Tibial nerve (tissue), 4 donors: Measurements from ENCODE around the gene ELK3. TPM values are rescaled to one million over a fixed set of nuclear protein-coding genes. Genes with fewer than 3 reads are reported as not detected.

Source experiments
- DNase-seq, 2 donors: peaks; one replicate each; pipeline ENCODE4 v3.0.0-alpha.2; 2019; ENCODE audit warnings: low spot score in 2 of 2
- H3K27ac ChIP-seq, 4 donors: fragments of 200-600 bp; sonication (generic) in 3 of 4; one replicate each; pipeline ENCODE4 v1.5.1; 2017 to 2019; ENCODE audit warnings: mild to moderate bottlenecking in 1 of 4
- H3K27me3 ChIP-seq, 2 donors: fragments of 200-600 bp; sonication (generic) in 1 of 2; one replicate each; pipeline versions ENCODE4 v1.5.1 to v1.6.0; 2017 to 2019
- H3K36me3 ChIP-seq, 3 donors: fragments of 200-600 bp; sonication (generic); one replicate each; pipeline ENCODE4 v1.5.1; 2018 to 2019
- H3K4me1 ChIP-seq, 4 donors: fragments of 200-600 bp; sonication (generic) in 3 of 4; one replicate each; pipeline ENCODE4 v1.5.1; 2017 to 2019
- H3K4me3 ChIP-seq, 4 donors: fragments of 200-600 bp; sonication (generic) in 3 of 4; one replicate each; pipeline ENCODE4 v1.5.1; 2017 to 2019; ENCODE audit warnings: mild to moderate bottlenecking in 1 of 4, moderate library complexity in 1 of 4
- H3K9me3 ChIP-seq, 4 donors: fragments of 200-600 bp; sonication (generic) in 3 of 4; one replicate each; pipeline ENCODE4 v1.5.1; 2017 to 2019
- EP300 ChIP-seq, 2 donors: sonication (generic); formaldehyde crosslinking; IDR thresholded peaks; one replicate each; pipeline ENCODE4 v1.6.1; 2017; ENCODE audit warnings: antibody characterized with exemption in 2 of 2, mild to moderate bottlenecking in 1 of 2
- POLR2A ChIP-seq, 2 donors: fragments of 450-650 bp; IDR thresholded peaks; one replicate each; pipeline ENCODE4 v1.6.1; 2017; ENCODE audit warnings: antibody characterized with exemption in 2 of 2, mild to moderate bottlenecking in 2 of 2, moderate library complexity in 2 of 2
- WGBS, 2 donors: methylation state at CpG; one replicate each; pipeline ENCODE4 v1.1.5; 2018; 5-methylcytosine and 5-hydroxymethylcytosine counted together
- total RNA-seq, 4 donors: library from RNA; depleted of rRNA; stranded (reverse); fragments of >200 nt; gene quantifications; one replicate each; pipeline ENCODE4 v1.1.0, GENCODE V29; 2016
- TF ChIP-seq, protein P1 (sequence below), 5 experiments: fragments of 200-600 bp in 3 of 5; fragments of 450-650 bp in 2 of 5; sonication (generic) in 3 of 5; IDR thresholded peaks; one replicate each; pipeline ENCODE4 v1.5.1; 2016 to 2019; ENCODE audit warnings: antibody characterized with exemption in 5 of 5, mild to moderate bottlenecking in 3 of 5, moderate library complexity in 2 of 5

ELK3 gene
- total RNA-seq, 4 donors from 2014 or later, result 9.4 to 28.6 (median 17.7) TPM

DNA sequence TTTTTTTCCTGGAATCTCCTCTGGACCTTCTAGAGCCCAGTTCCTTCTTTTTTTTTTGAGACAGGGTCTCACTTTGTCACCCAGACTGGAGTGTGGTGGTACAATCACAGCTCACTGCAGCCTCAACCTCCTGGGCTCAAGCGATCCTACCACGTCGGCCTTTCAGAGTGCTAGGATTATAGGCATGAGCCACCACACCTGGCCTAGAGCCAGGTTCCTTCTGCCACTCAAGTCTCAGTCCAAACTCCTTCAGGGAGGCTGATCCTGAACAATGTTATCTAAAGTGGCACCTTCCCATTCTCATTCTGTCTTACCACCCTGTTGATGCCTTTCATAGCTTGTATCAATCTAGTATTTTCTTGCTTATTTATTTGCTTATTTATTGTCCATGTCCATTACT lies 22.3 kb upstream of the ELK3 start:
- no peak for DNase-seq
- Histone ChIP-seq H3K9me3 (peaks cover 0 to 16% (median 0%) of the 10 kb centered on the region in 4 donors), H3K27ac (no peak overlapping the region), H3K4me3 (no peak overlapping the region), H3K4me1 (no peaks in the 10 kb centered on the region), H3K27me3 (no peaks in the 10 kb centered on the region), H3K36me3 (no peaks in the 10 kb centered on the region)
- WGBS, 2 donors, result 85 to 87% methylated on average over 3 of the region's 3 CpGs
- TF ChIP-seq EP300 (IDR thresholded peaks at IDR 0.05) (no peak), POLR2A (IDR thresholded peaks at IDR 0.05) (no peak)
- TF ChIP-seq, protein P1, sequence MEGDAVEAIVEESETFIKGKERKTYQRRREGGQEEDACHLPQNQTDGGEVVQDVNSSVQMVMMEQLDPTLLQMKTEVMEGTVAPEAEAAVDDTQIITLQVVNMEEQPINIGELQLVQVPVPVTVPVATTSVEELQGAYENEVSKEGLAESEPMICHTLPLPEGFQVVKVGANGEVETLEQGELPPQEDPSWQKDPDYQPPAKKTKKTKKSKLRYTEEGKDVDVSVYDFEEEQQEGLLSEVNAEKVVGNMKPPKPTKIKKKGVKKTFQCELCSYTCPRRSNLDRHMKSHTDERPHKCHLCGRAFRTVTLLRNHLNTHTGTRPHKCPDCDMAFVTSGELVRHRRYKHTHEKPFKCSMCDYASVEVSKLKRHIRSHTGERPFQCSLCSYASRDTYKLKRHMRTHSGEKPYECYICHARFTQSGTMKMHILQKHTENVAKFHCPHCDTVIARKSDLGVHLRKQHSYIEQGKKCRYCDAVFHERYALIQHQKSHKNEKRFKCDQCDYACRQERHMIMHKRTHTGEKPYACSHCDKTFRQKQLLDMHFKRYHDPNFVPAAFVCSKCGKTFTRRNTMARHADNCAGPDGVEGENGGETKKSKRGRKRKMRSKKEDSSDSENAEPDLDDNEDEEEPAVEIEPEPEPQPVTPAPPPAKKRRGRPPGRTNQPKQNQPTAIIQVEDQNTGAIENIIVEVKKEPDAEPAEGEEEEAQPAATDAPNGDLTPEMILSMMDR (IDR thresholded peaks at IDR 0.05), result no peak

DNA sequence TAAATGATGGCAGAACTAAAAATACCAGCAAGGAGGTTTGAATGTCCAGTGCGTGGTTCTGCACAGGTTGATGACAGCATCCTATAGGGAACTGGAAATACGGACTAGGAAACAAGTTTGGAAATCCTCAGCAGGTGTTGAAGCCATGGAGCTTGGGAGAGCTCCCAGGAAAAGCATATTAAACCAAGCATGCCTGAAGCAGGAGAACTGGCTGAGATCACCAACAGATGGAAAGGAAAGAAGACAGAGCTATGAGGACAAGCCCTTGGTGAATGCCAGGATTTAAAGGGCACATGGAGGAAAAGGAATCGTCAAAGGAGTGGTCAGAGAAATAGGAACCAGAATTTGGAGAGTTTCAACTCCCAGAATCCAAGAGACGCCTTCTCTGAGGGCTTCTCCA lies 21.2 kb upstream of the ELK3 start:
- Histone ChIP-seq H3K4me1 (no peaks in the 10 kb centered on the region), H3K27me3 (no peaks in the 10 kb centered on the region), H3K4me3 (no peak overlapping the region), H3K27ac (no peak overlapping the region), H3K9me3 (peaks cover 0 to 18% (median 0%) of the 10 kb centered on the region in 4 donors), H3K36me3 (no peaks in the 10 kb centered on the region)
- TF ChIP-seq POLR2A (IDR thresholded peaks at IDR 0.05) (no peak), EP300 (IDR thresholded peaks at IDR 0.05) (no peak)
- TF ChIP-seq, protein P1 (IDR thresholded peaks at IDR 0.05), result no peak
- WGBS, 2 donors, result 90 to 91% methylated on average over 4 of the region's 4 CpGs
- DNase-seq, result no peak

DNA sequence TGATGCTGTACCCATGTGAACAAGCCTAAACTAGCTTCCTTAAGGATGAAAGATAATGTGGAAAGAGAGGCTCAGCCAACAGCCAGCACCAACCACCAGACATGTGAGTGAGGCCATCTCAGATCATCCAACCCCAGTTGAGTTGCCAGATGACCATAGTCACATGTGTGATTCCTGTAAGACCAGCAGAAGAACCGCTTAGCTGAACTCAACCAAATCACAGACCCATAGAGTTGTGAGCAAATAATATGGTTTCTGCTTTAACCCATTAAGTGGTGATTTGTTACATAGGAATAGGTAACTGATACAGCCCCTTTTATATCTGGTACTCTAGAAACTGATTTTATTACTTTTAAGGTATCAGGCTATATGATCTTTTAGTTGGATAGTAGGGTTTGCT lies 17.6 kb upstream of the ELK3 start:
- H3K9me3 ChIP-seq, result peaks cover 0 to 18% (median 0%) of the 10 kb centered on the region in 4 donors
- no peaks in the 10 kb centered on the region for H3K27me3 ChIP-seq
- H3K27ac ChIP-seq, result no peak overlapping the region
- H3K4me1 ChIP-seq, result no peaks in the 10 kb centered on the region
- DNase-seq, result no peak
- TF ChIP-seq, protein P1 (IDR thresholded peaks at IDR 0.05), result no peak
- TF ChIP-seq EP300 (IDR thresholded peaks at IDR 0.05) (no peak), POLR2A (IDR thresholded peaks at IDR 0.05) (no peak)
- no peak overlapping the region for H3K4me3 ChIP-seq
- H3K36me3 ChIP-seq, result no peaks in the 10 kb centered on the region
- WGBS, 2 donors, result 92 to 100% methylated on average over 1 of the region's 1 CpG

DNA sequence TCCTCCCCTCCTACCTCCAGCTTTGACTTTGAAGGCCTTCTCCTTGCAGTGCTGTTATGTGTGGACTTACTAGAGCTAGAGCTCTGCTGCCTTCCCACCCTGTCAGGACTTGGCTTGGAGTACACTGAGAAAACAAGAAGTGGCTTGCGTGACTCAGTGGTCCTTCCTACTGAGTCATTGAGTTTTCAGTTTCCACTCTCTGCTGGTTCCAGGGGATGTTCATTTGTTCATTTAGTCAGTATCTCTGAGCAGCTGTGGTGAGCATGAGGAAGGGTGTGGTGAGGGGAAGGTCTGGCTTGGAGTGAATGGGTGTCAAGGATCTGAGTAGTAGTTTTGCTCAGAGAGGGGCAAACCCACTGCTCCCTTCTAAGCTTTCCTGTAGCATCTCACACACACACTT lies 17.2 kb upstream of the ELK3 start:
- Histone ChIP-seq H3K27ac (no peak overlapping the region), H3K4me1 (no peaks in the 10 kb centered on the region), H3K36me3 (no peaks in the 10 kb centered on the region), H3K9me3 (peaks cover 0 to 18% (median 0%) of the 10 kb centered on the region in 4 donors), H3K4me3 (no peak overlapping the region), H3K27me3 (no peaks in the 10 kb centered on the region)
- 82 to 100% methylated on average over 1 of the region's 1 CpG for WGBS, 2 donors
- DNase-seq, result no peak
- TF ChIP-seq, protein P1 (IDR thresholded peaks at IDR 0.05), result no peak
- TF ChIP-seq POLR2A (IDR thresholded peaks at IDR 0.05), result no peak
- TF ChIP-seq EP300 (IDR thresholded peaks at IDR 0.05), result no peak

DNA sequence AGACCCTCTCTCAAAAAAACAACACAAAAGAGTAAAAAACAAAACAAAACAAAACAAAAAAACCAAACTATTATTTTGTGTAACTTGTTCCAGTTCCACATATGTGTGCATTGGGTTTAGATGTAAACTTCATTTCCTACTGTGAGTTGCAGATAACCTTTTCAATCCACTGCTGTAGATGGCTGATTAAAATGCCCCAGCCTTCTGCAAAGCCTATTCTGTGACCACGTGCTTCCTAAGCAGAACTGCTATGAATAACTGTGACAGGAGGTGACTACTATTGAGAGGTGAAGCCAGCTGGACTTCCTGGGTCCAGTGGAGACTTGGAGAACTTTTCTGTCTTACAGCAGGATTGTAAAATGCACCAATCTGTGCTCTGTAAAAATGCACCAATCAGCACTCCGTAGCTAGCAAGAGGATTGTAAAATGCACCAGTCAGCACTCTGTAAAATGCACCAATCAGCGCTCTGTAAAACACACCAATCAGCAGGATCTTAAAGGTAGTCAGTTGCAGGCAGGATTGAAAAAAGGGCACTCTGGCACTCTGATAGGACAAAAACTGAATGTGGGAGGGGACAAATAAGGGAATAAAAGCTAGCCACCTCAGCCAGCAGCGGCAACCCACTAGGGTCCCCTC lies 10.3 kb upstream of the ELK3 start:
- DNase-seq, result no peak
- H3K27me3 ChIP-seq, result no peaks in the 10 kb centered on the region
- TF ChIP-seq, protein P1 (IDR thresholded peaks at IDR 0.05), result no peak
- TF ChIP-seq POLR2A (IDR thresholded peaks at IDR 0.05) (no peak), EP300 (IDR thresholded peaks at IDR 0.05) (no peak)
- no peaks in the 10 kb centered on the region for H3K9me3 ChIP-seq
- no peak overlapping the region for H3K27ac ChIP-seq
- 84 to 85% methylated on average over 4 of the region's 4 CpGs for WGBS, 2 donors
- no peaks in the 10 kb centered on the region for H3K4me1 ChIP-seq
- no peaks in the 10 kb centered on the region for H3K36me3 ChIP-seq
- no peak overlapping the region for H3K4me3 ChIP-seq
